Heart left ventricle (tissue), 13 donors: ENCODE results near the gene NRDC.

Source experiments
- POLR2A ChIP-seq, 2 donors: fragments of 450-650 bp; IDR thresholded peaks; one replicate each; pipeline ENCODE4 v1.6.1; 2017; ENCODE audit warnings: antibody characterized with exemption in 2 of 2, mild to moderate bottlenecking in 2 of 2, moderate library complexity in 2 of 2
- TF ChIP-seq, protein P1 (sequence below), 12 donors: fragments of 200-600 bp; sonication (generic) in 4 of 12; IDR thresholded peaks; one replicate each; pipeline versions ENCODE4 v1.5.0 to v1.8.0; 2018 to 2022; ENCODE audit warnings: antibody characterized with exemption in 12 of 12, mild to moderate bottlenecking in 5 of 12
- donor health status: ischemic (EF 13 %, LVEDD 7.1; RV severe dilation, severe dysfunction).
- donor health status: DM: no; HTN: yes; CAD: no.
- donor health status: DM: no; HTN: no; CAD: no.
- donor health status: ischemic (EF 25% LVEDD 6.9; RV normal size, moderate dysfunction).
- donor health status: ischemic (EF 25% LVEDD 5.7; RV mildly dilated, moderate dysfunction).
- donor health status: ischemic (EF 35%, LVEDD 5.7; RV mildly dilated, moderate dysfunction).
- donor health status: nonischemic (EF 11% LVEDD 7.7; RV severe dilation, severe dysfunction).
- donor health status: DM: yes; HTN: yes; CAD: no.
- donor health status: PGD.
- donor health status: ischemic (EF 29% LVEDD 5.4; RV normal size, mild dysfunction).
- donor health status: nonischemic (EF 23%, LVEDD 6.1; RV moderate dilation, normal function).

DNA sequence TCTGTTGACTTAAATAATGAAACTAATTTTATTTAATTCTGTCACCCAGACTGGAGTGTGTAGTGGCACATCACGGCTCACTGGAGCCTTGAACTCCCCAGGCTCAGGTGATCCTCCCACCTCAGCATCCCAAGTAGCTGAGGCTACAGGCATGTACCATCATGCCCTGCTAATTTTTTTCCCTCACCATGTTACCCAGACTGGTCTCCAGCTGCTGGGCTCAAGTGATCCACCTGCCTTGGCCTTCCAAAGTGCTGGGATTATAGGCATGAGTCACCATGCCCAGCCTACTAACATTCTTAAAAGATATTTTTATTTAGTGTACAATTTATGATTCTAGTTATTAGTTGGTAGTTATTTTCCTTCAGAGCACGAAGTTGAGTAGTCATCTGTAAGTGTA lies 49.5 kb downstream of the NRDC start:
- TF ChIP-seq, protein P1, sequence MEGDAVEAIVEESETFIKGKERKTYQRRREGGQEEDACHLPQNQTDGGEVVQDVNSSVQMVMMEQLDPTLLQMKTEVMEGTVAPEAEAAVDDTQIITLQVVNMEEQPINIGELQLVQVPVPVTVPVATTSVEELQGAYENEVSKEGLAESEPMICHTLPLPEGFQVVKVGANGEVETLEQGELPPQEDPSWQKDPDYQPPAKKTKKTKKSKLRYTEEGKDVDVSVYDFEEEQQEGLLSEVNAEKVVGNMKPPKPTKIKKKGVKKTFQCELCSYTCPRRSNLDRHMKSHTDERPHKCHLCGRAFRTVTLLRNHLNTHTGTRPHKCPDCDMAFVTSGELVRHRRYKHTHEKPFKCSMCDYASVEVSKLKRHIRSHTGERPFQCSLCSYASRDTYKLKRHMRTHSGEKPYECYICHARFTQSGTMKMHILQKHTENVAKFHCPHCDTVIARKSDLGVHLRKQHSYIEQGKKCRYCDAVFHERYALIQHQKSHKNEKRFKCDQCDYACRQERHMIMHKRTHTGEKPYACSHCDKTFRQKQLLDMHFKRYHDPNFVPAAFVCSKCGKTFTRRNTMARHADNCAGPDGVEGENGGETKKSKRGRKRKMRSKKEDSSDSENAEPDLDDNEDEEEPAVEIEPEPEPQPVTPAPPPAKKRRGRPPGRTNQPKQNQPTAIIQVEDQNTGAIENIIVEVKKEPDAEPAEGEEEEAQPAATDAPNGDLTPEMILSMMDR (IDR thresholded peaks at IDR 0.05), result no peak
- TF ChIP-seq POLR2A (IDR thresholded peaks at IDR 0.05), result no peak
